ENCODE data around the gene FIGN.

GRCh38 chr2:163731735-163732134 is 4.1 kb downstream of the FIGN start:
- TF ChIP-seq POLR2A (IDR thresholded peaks at IDR 0.05) (no peak), CTCF (IDR thresholded peaks at IDR 0.05) (no peak)
